ENCODE results near the gene PDZD2.
"Not testable (repeated sequence)": the region's sequence is repeated elsewhere in the genome, so short reads cannot be mapped to it uniquely, and the experiment has no call there.

PDZD2 gene

GRCh38 chr5:31691408-31691807 is 52.5 kb downstream of the PDZD2 start:
- DNase-seq (ENCODE audit: low spot score): not testable (repeated sequence)

- DNase-seq (ENCODE audit: low spot score): no peak
These were observed 53.8 kb downstream of the PDZD2 start for GRCh38 chr5:31692561-31693221.

- no peak for DNase-seq (ENCODE audit: low spot score)
These were observed 59.7 kb downstream of the PDZD2 start for GRCh38 chr5:31698673-31699072.

GRCh38 chr5:31701642-31702299 is 62.8 kb downstream of the PDZD2 start:
- DNase-seq (ENCODE audit: low spot score): no peak

GRCh38 chr5:31702712-31703111 is 63.8 kb downstream of the PDZD2 start:
- no peak for DNase-seq (ENCODE audit: low spot score)

GRCh38 chr5:31703757-31704156 is 64.8 kb downstream of the PDZD2 start:
- no peak for DNase-seq (ENCODE audit: low spot score)

- DNase-seq (ENCODE audit: low spot score): no peak
These were observed 67.3 kb downstream of the PDZD2 start for GRCh38 chr5:31706186-31706585.

GRCh38 chr5:31707329-31707728 is 68.4 kb downstream of the PDZD2 start:
- no peak for DNase-seq (ENCODE audit: low spot score)

GRCh38 chr5:31708089-31708488 is 69.2 kb downstream of the PDZD2 start:
- DNase-seq (ENCODE audit: low spot score): no peak

GRCh38 chr5:31711363-31711762 is 72.4 kb downstream of the PDZD2 start:
- DNase-seq (ENCODE audit: low spot score): no peak

- no peak for DNase-seq (ENCODE audit: low spot score)
These were observed 73.1 kb downstream of the PDZD2 start for GRCh38 chr5:31711935-31712592.

- no peak for DNase-seq (ENCODE audit: low spot score)
These were observed 78.6 kb downstream of the PDZD2 start for GRCh38 chr5:31717561-31717960.

GRCh38 chr5:31720004-31720403 is 81.1 kb downstream of the PDZD2 start:
- no peak for DNase-seq (ENCODE audit: low spot score)

GRCh38 chr5:31720811-31721345 is 81.9 kb downstream of the PDZD2 start:
- no peak for DNase-seq (ENCODE audit: low spot score)

- DNase-seq (ENCODE audit: low spot score): no peak
These were observed 83.2 kb downstream of the PDZD2 start for GRCh38 chr5:31722111-31722510.

- DNase-seq (ENCODE audit: low spot score): no peak
These were observed 87.1 kb downstream of the PDZD2 start for GRCh38 chr5:31725996-31726395.

- DNase-seq (ENCODE audit: low spot score): no peak
These were observed 88.0 kb downstream of the PDZD2 start for GRCh38 chr5:31726952-31727351.

- DNase-seq (ENCODE audit: low spot score): no peak
These were observed 89.1 kb downstream of the PDZD2 start for GRCh38 chr5:31728039-31728438.

- not testable (repeated sequence) for DNase-seq (ENCODE audit: low spot score)
These were observed 89.9 kb downstream of the PDZD2 start for GRCh38 chr5:31728806-31729205.

GRCh38 chr5:31730139-31730538 is 91.2 kb downstream of the PDZD2 start:
- DNase-seq (ENCODE audit: low spot score): no peak

- no peak for DNase-seq (ENCODE audit: low spot score)
These were observed 92.1 kb downstream of the PDZD2 start for GRCh38 chr5:31731016-31731415.

GRCh38 chr5:31731710-31732301 is 92.9 kb downstream of the PDZD2 start:
- DNase-seq (ENCODE audit: low spot score): no peak

- not testable (repeated sequence) for DNase-seq (ENCODE audit: low spot score)
These were observed 93.9 kb downstream of the PDZD2 start for GRCh38 chr5:31732821-31733220.

All from hepatic stellate cell (primary cell).